HT-29 (cell line): ENCODE results near the gene ARHGAP15. TPM values are rescaled to one million over a fixed set of nuclear protein-coding genes. Genes with fewer than 3 reads are reported as not detected.

Source experiments
- DNase-seq: peaks from one replicate; pipeline ENCODE4 v3.0.0-alpha.2; 2015; ENCODE audit warnings: low spot score
- total RNA-seq: library from RNA; depleted of rRNA; stranded (reverse); fragments of >200 nt; shearing (Covaris generic); gene quantifications from 2 replicates; pipeline ENCODE4 v1.2.3, GENCODE V29; 2014

ARHGAP15 gene
- total RNA-seq, 1 experiment from 2014 or later: not detected

DNA sequence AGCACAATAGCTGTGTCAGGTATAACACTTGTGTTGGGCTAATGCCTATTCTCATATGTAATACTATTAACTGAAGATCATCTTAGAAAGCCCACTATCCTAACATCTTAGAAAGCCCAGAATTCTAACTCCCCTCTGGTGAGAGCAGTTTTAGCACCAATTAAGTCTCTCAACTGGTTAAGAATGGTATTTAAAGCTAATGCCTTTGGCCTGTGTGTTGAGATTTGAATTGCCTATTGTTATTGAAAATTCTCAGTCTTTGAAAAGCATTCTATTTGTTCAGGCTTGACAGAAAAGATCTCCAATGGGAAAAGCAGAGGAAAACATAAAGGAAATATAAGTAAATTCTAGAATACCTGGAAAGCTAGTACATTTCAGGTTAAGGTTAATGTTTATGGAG lies 352.5 kb downstream of the ARHGAP15 start:
- no peak for DNase-seq

GRCh38 chr2:143482316-143482715 lies 353.1 kb downstream of the ARHGAP15 start:
- no peak for DNase-seq

DNA sequence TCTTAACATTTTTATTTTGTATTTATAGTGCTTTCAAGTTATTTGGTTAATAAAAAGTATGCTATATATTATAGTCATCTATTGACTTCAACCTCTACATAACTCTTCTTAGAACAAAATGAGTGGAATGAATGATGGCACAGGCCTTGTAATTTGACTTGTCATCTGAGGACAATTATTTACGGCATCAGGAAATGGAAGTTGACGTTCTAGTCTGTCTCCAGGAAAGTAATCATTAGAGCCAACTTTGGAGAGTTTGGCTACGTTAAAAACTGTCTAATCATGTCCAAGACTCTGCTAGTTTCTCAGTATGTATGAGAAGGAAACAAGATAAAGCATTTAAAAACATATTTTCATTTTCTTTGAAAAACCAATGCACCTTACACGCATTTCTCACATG lies 353.6 kb downstream of the ARHGAP15 start:
- DNase-seq: no peak

- no peak for DNase-seq
Observed at GRCh38 chr2:143486976-143487375, 357.8 kb downstream of the ARHGAP15 start.

DNA sequence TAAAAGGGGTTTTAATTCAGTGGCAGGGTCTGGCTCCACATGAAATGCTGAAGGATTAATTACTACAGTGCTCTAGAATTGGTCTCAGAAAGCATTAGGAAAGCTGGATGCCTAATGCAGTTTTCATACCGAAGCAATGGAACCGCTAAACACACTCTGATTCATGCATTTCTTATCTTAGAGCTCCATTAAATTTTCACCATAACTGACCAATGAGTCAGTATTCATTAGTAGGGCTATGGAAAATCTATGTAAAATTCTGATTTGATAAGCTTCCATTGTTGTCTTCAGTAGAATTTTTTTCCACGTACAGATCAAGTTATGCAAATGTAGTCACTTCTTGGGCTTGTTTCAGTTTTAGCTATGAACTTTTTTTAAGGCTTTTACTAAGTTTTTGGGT lies 359.9 kb downstream of the ARHGAP15 start:
- DNase-seq: no peak

GRCh38 chr2:143491131-143491530 lies 361.9 kb downstream of the ARHGAP15 start:
- DNase-seq: no peak

DNA sequence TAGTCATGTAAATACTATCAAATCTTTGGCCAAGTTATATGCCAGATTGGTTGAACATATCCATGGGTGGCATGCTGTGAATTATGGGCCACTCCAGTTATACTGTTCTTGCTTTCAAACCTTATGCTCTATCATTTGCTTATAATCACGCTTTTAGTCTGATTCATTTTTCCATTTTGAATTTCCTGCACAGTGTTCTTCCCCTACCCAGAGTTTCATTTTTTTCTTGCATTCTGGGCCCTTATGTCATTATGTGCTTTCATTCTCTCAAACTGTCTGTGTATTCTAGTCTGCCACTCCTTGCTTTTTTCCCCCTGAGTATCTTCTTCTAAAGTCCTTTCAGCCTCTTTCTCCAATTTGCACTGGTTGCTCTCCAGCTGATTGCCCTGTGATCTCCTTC lies 364.1 kb downstream of the ARHGAP15 start:
- DNase-seq: no peak

DNA sequence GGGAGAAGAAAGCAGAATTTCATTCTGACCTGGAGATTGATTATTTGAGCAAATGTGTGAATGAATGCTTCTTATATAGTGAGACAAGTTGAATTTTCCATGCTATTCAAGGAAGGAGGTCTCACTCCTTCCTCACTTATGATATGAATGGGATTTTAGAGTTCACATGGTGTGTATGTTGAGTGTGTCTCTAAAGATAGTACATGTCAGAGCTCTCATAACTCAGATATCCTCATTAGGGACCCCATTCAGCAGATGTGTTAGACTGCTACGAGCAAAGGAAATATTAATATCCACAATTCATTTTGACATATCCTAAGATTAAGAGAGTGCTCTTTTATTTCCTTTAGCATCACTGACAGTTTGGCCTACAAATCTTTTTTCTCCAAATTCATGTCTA lies 368.5 kb downstream of the ARHGAP15 start:
- DNase-seq: no peak

GRCh38 chr2:143498496-143498895 lies 369.3 kb downstream of the ARHGAP15 start:
- DNase-seq: no peak

GRCh38 chr2:143499061-143499460 lies 369.8 kb downstream of the ARHGAP15 start:
- no peak for DNase-seq

- DNase-seq: no peak
Observed at GRCh38 chr2:143501106-143501676, 372.0 kb downstream of the ARHGAP15 start.

GRCh38 chr2:143503280-143503679 lies 374.1 kb downstream of the ARHGAP15 start:
- DNase-seq: no peak

- no peak for DNase-seq
Observed at GRCh38 chr2:143504397-143504796, 375.2 kb downstream of the ARHGAP15 start.

DNA sequence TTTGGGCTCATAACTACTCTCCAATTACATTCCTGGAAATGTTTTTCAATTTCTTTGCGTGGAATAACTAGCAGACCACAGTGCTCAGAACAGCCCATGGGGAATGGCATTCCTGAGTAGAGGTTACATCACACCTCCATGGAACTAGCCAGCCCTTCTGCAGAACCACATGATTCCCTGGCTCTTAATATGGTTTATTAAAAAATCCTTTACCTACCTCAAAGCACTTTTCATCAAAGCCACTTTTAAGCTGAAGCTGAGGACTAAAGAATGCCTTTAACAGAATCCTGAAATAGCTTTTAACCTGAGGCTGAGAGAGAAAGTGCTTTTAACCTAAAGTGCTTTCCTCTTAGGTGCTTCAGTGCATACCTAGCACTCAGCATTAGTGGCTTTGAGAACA lies 376.3 kb downstream of the ARHGAP15 start:
- DNase-seq: no peak

GRCh38 chr2:143513081-143513480 lies 383.9 kb downstream of the ARHGAP15 start:
- DNase-seq: peak; percentile 36

- DNase-seq: no peak
Observed at GRCh38 chr2:143514413-143514812, 385.2 kb downstream of the ARHGAP15 start.

GRCh38 chr2:143515318-143515717 lies 386.1 kb downstream of the ARHGAP15 start:
- no peak for DNase-seq

- no peak for DNase-seq
Observed at GRCh38 chr2:143519521-143519920, 390.3 kb downstream of the ARHGAP15 start.

- no peak for DNase-seq
Observed at GRCh38 chr2:143521396-143521795, 392.2 kb downstream of the ARHGAP15 start.

DNA sequence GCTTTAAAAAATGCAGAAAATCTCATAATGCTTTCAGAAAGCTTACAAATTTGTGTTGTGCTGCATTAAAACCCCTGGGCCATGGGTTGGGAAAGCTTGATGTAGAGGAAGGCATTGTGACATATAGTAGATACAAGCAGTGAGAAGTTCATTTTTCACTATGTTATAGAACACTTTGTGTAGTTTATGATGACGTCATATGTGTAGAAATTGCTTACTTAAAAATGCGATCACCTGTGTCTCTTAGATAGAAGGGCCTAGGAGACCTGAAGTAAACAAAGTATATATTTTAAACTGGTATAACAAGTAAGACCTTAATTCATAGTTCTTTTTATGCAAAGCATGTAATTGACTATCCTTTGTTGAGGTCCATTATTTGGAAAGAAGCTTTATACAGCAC lies 393.5 kb downstream of the ARHGAP15 start:
- DNase-seq: no peak

DNA sequence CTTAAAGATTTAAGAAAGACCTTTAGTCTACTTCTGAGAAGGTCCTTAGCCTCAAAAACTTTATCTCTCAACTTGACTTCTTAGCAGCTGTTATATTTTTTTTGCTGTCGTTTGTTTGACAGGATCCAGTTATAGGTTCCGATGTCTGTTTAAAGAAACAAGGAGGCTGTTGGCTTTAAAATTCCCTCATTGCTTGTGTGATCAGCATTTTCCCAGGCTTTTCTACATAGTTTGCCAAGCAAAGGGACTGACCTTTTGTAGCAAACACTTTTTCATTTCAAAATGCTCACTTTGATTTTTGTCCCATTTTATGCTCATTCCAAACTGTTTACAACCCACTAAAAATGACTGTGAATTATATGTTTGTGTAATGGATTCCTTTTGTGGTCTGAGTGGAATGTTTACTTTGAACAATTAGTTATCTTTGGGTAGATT lies 394.9 kb downstream of the ARHGAP15 start:
- no peak for DNase-seq

DNA sequence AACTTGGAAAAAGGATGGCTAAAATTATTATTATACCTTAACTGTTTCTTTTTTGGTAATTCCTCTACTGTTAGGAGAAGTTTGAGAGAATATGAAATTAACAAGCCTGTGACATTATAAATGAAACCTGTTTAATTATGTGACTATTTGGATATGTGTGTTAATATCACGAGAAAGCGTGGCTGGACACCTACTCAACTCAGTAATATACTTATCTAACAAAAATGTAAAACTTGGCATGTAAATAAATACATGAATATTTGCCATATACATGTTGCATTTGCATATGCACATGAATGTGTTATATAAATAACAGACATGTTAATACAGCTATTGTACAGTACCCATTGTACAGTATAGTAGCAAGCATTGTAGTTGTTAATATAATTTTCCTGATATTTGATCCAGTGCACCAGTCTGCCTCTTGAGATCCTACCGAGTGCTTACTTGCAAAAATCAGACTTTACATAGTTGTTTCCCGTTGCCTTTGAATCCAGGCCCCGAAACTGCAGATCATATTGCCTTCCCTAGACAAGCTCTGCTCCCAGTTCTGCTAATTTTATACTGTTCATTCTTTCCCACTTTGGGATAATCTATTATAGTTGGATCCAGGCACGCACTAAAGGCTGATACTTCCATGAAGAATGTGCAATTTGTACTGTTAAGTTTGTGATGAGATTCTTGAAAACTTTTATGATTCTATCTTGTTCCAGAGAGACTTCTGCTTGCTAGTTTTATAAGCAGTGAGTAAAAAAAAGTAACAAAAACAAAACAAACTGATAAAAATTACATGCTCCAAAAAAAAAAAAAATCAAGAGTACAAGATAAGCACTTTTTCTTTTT lies 395.6 kb downstream of the ARHGAP15 start:
- DNase-seq: no peak

GRCh38 chr2:143525402-143525860 lies 396.2 kb downstream of the ARHGAP15 start:
- DNase-seq: no peak
